ENCODE data around the gene B4GALNT4.

B4GALNT4 gene

GRCh38 chr11:325796-326591 lies 43.3 kb upstream of the B4GALNT4 start:
- no peak overlapping the region for H3K4me3 ChIP-seq (IDR thresholded peaks at IDR 0.05; ENCODE audit: insufficient read depth, low read depth, low read length)
- no peak overlapping the region for H2AFZ ChIP-seq (ENCODE audit: low read depth)
- H3K4me2 ChIP-seq: no peak overlapping the region
- no peaks in the 10 kb centered on the region for H3K79me2 ChIP-seq (ENCODE audit: insufficient read depth, low read depth)
- H3K27ac ChIP-seq: no peak overlapping the region
- H3K4me1 ChIP-seq (ENCODE audit: low read depth, poor library complexity, severe bottlenecking): peaks cover 27% of the 10 kb centered on the region
- no peaks in the 10 kb centered on the region for H4K20me1 ChIP-seq (ENCODE audit: insufficient read depth)
- no peak for TF ChIP-seq CTCF (conservative IDR thresholded peaks at IDR 0.05; ENCODE audit: low read depth, low read length)
- no peak overlapping the region for H3K9ac ChIP-seq
- H3K36me3 ChIP-seq (ENCODE audit: insufficient read depth): no peaks in the 10 kb centered on the region
- peaks cover 54% of the 10 kb centered on the region for H3K27me3 ChIP-seq (ENCODE audit: insufficient read depth, low read depth)

GRCh38 chr11:326592-326841 lies 42.8 kb upstream of the B4GALNT4 start:
- peaks cover 32% of the 10 kb centered on the region for H3K4me1 ChIP-seq (ENCODE audit: low read depth, poor library complexity, severe bottlenecking)
- H3K9ac ChIP-seq: no peak overlapping the region
- no peaks in the 10 kb centered on the region for H4K20me1 ChIP-seq (ENCODE audit: insufficient read depth)
- peaks cover 57% of the 10 kb centered on the region for H3K27me3 ChIP-seq (ENCODE audit: insufficient read depth, low read depth)
- no peak overlapping the region for H3K27ac ChIP-seq
- H3K36me3 ChIP-seq (ENCODE audit: insufficient read depth): no peaks in the 10 kb centered on the region
- H2AFZ ChIP-seq (ENCODE audit: low read depth): no peak overlapping the region
- H3K79me2 ChIP-seq (ENCODE audit: insufficient read depth, low read depth): no peaks in the 10 kb centered on the region
- H3K4me3 ChIP-seq (IDR thresholded peaks at IDR 0.05; ENCODE audit: insufficient read depth, low read depth, low read length): no peak overlapping the region
- no peak for TF ChIP-seq CTCF (conservative IDR thresholded peaks at IDR 0.05; ENCODE audit: low read depth, low read length)
- no peak overlapping the region for H3K4me2 ChIP-seq

DNA sequence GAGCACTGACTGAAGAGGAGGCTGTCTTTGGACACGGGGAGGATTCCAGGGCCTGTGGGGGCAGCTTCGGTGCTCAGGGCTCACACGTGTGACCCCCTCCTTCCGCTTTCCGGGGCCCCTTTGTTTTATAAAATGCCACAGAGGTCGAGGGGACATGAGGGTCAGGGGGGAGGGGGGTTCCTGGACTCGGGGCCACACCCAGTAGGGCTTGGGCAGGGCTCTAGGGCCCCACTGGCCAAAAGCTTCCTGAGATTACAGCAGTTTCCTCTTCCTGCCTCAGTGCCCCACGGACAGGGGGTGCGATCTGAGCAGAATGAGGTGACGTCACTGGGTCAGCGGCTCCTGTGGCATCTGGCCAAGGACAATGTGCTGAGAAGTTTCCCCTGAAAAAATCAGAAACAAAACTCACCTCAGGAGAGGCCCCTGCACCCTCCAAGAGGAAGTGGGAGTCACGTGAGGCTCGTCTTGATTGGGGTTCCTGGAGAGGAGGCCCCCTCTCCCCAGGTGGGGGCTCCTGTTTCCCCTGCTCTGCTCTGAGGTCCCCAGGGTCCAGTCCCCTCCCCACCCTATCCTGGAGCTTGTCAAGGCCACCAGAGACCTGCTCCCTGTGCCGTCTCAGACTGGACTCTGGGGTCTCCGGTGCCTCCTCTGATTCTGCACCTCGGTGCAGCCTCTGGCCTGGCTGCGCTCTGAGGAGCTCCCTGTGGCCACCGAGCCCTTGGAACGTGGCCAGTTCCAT lies 42.3 kb upstream of the B4GALNT4 start:
- no peak overlapping the region for H3K27ac ChIP-seq
- H2AFZ ChIP-seq (ENCODE audit: low read depth): no peak overlapping the region; the same call in 1 of the 2 replicates
- no peaks in the 10 kb centered on the region for H3K79me2 ChIP-seq (ENCODE audit: insufficient read depth, low read depth)
- no peak overlapping the region for H3K4me3 ChIP-seq (IDR thresholded peaks at IDR 0.05; ENCODE audit: insufficient read depth, low read depth, low read length)
- TF ChIP-seq CTCF (conservative IDR thresholded peaks at IDR 0.05; ENCODE audit: low read depth, low read length): no peak
- H3K9ac ChIP-seq: no peak overlapping the region
- H3K36me3 ChIP-seq (ENCODE audit: insufficient read depth): no peaks in the 10 kb centered on the region
- peaks cover 37% of the 10 kb centered on the region for H3K4me1 ChIP-seq (ENCODE audit: low read depth, poor library complexity, severe bottlenecking)
- peak overlapping the region; percentile 57; the same call in 1 of the 2 replicates for H3K4me2 ChIP-seq
- peaks cover 57% of the 10 kb centered on the region for H3K27me3 ChIP-seq (ENCODE audit: insufficient read depth, low read depth)
- no peaks in the 10 kb centered on the region for H4K20me1 ChIP-seq (ENCODE audit: insufficient read depth)

DNA sequence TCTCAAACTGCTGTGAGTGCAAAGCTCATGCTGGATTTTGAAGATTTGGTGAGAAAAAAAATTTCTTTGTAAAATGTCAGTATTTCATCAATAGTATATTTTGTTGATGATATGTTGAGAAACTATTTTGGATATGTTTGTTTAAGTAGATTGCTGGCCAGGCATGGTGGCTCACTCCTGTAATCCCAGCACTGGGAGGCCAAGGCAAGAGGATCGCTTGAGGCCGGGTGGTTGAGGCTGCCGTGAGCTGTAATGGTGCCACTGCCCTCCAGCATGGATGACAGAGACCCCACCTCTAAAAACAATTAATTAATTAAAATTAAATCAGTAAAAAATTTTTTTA lies 41.7 kb upstream of the B4GALNT4 start:
- no peaks in the 10 kb centered on the region for H3K36me3 ChIP-seq (ENCODE audit: insufficient read depth)
- no peak overlapping the region for H3K27ac ChIP-seq
- H3K4me1 ChIP-seq (ENCODE audit: low read depth, poor library complexity, severe bottlenecking): peaks cover 38% of the 10 kb centered on the region
- H2AFZ ChIP-seq (ENCODE audit: low read depth): no peak overlapping the region
- H3K27me3 ChIP-seq (ENCODE audit: insufficient read depth, low read depth): peaks cover 59% of the 10 kb centered on the region
- H3K4me3 ChIP-seq (IDR thresholded peaks at IDR 0.05; ENCODE audit: insufficient read depth, low read depth, low read length): no peak overlapping the region
- no peaks in the 10 kb centered on the region for H4K20me1 ChIP-seq (ENCODE audit: insufficient read depth)
- peak overlapping the region; percentile 57; the same call in 1 of the 2 replicates for H3K4me2 ChIP-seq
- TF ChIP-seq CTCF (conservative IDR thresholded peaks at IDR 0.05; ENCODE audit: low read depth, low read length): no peak
- H3K9ac ChIP-seq: no peak overlapping the region
- H3K79me2 ChIP-seq (ENCODE audit: insufficient read depth, low read depth): no peaks in the 10 kb centered on the region
